Measurements from ENCODE around the gene CCNB1.

DNA sequence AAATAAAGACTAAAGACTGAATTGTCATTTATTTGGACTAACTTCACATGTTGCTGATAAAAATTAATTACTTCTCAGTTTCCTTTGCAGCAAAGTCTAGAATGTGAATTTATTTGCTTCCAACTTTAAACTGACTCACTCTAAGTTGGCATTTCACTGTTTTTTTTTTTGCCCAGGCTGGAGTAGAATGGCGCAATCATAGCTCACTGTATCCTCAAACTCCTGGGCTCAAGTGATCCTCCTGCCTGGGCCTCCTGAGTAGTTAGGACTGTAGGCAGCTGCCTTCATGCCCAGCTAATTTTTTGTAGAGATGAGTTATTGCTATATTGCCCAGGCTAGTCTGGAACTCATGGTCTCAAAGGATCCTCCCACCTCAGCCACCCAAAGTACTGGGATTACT, 3.5 kb downstream of the CCNB1 start:
- TF ChIP-seq, protein P1, sequence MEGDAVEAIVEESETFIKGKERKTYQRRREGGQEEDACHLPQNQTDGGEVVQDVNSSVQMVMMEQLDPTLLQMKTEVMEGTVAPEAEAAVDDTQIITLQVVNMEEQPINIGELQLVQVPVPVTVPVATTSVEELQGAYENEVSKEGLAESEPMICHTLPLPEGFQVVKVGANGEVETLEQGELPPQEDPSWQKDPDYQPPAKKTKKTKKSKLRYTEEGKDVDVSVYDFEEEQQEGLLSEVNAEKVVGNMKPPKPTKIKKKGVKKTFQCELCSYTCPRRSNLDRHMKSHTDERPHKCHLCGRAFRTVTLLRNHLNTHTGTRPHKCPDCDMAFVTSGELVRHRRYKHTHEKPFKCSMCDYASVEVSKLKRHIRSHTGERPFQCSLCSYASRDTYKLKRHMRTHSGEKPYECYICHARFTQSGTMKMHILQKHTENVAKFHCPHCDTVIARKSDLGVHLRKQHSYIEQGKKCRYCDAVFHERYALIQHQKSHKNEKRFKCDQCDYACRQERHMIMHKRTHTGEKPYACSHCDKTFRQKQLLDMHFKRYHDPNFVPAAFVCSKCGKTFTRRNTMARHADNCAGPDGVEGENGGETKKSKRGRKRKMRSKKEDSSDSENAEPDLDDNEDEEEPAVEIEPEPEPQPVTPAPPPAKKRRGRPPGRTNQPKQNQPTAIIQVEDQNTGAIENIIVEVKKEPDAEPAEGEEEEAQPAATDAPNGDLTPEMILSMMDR (IDR thresholded peaks at IDR 0.05 in 2 of 3, conservative IDR thresholded peaks at IDR 0.05 in 1 of 3; ENCODE audit: borderline replicate concordance in 1 of 3, insufficient read depth in 1 of 3, low read depth in 2 of 3, low read length in 2 of 3), result no peak
- no peak for TF ChIP-seq RAD21 (IDR thresholded peaks at IDR 0.05; ENCODE audit: low read depth)
- no peak for TF ChIP-seq EZH2 (IDR thresholded peaks at IDR 0.05)
- no peak for TF ChIP-seq SIN3A (IDR thresholded peaks at IDR 0.05; ENCODE audit: low read depth)

Measured in HCT116 (cell line).